K562 (cell line): ENCODE data around the gene FZD1. TPM values are rescaled to one million over a fixed set of nuclear protein-coding genes. Genes with fewer than 3 reads are reported as not detected.
A peak's percentile ranks its signal among the peaks of the same experiment; 100 is the strongest.

Experiments
- ATF7 ChIP-seq: fragments of 450-650 bp; IDR thresholded peaks from 2 replicates; pipeline ENCODE4 v1.7.1; 2014; ENCODE audit warnings: mild to moderate bottlenecking, moderate library complexity
- DEAF1 ChIP-seq: fragments of 450-650 bp; formaldehyde crosslinking; IDR thresholded peaks from 2 replicates; pipeline ENCODE4 v1.4.0; 2020; ENCODE audit warnings: mild to moderate bottlenecking, moderate library complexity
- EHMT2 ChIP-seq: fragments of 450-650 bp; IDR thresholded peaks from 2 replicates; pipeline ENCODE4 v1.6.1; 2018; ENCODE audit warnings: antibody characterized with exemption
- MCM3 ChIP-seq: fragments of 450-650 bp; IDR thresholded peaks from 2 replicates; pipeline ENCODE4 v1.6.1; 2016
- NCOA1 ChIP-seq: fragments of 450-650 bp; IDR thresholded peaks from 2 replicates; pipeline ENCODE4 v1.6.1; 2016; ENCODE audit warnings: low read depth
- PHTF2 ChIP-seq: fragments of 250-450 bp; sonication (Bioruptor Pico); IDR thresholded peaks from 2 replicates; pipeline ENCODE4 v1.5.0; 2021; ENCODE audit warnings: mild to moderate bottlenecking
- POLR2H ChIP-seq: IDR thresholded peaks from 2 replicates; pipeline ENCODE4 v1.6.1; 2016; ENCODE audit warnings: missing genetic modification characterization, low read depth, mild to moderate bottlenecking, control low read depth, missing compliant biosample characterization, moderate library complexity
- POLR3G ChIP-seq: IDR thresholded peaks from 2 replicates; pipeline ENCODE4 v1.6.1; 2011; ENCODE audit not compliant: insufficient read length, insufficient replicate concordance; ENCODE audit errors: extremely low read depth
- TAL1 ChIP-seq: fragments of 450-650 bp; IDR thresholded peaks from 2 replicates; pipeline ENCODE4 v1.6.1; 2016; ENCODE audit warnings: mild to moderate bottlenecking
- THRAP3 ChIP-seq: fragments of 450-650 bp; IDR thresholded peaks from 2 replicates; pipeline ENCODE4 v1.6.1; 2016; ENCODE audit warnings: mild to moderate bottlenecking, inconsistent platforms, borderline replicate concordance
- TSC22D4 ChIP-seq: fragments of 450-650 bp; IDR thresholded peaks from 2 replicates; pipeline ENCODE4 v1.6.1; 2016; ENCODE audit warnings: missing genetic modification characterization, missing biosample characterization, control low read depth
- XRCC5 ChIP-seq: fragments of 200-400 bp; formaldehyde crosslinking; IDR thresholded peaks from 2 replicates; pipeline ENCODE4 v1.6.1; 2017; ENCODE audit warnings: low read depth, mild to moderate bottlenecking, low read length
- ZFP30 ChIP-seq: fragments of 250-450 bp; sonication (Bioruptor Pico); IDR thresholded peaks from 2 replicates; pipeline ENCODE4 v1.8.0; 2022; ENCODE audit warnings: moderate library complexity, mild to moderate bottlenecking, inconsistent platforms, borderline replicate concordance
- ZNF408 ChIP-seq: fragments of 250-450 bp; sonication (Bioruptor Pico); IDR thresholded peaks from 2 replicates; pipeline ENCODE4 v1.4.0; 2020; ENCODE audit warnings: low read depth, mild to moderate bottlenecking, moderate library complexity
- ZNF589 ChIP-seq: fragments of 200-800 bp; sonication (Bioruptor generic); IDR thresholded peaks from 2 replicates; pipeline ENCODE4 v1.6.1; 2016; ENCODE audit warnings: low read depth, missing genetic modification characterization, missing compliant biosample characterization
- ZZZ3 ChIP-seq: fragments of 450-650 bp; IDR thresholded peaks from 2 replicates; pipeline ENCODE4 v1.6.1; 2016; ENCODE audit warnings: antibody characterized with exemption, mild to moderate bottlenecking, moderate library complexity
- polyA plus RNA-seq, 8 experiments: library from polyadenylated mRNA; depleted of rRNA in 4 of 8; stranded (reverse) in 5 of 8; unstranded in 3 of 8; fragments of >200 nt; fragmentation: Nextera tagmentation in 2 of 8; fragmentation: Illumina TruSeq in 1 of 8; extraction: Ambion mirVana in 2 of 8; extraction: Trizol in 1 of 8; gene quantifications; 2 replicates each; pipeline versions ENCODE4 v1.2.1 to v1.2.3, GENCODE V29; 2011 to 2014; ENCODE audit warnings: inconsistent platforms in 1 of 8, missing spikeins in 1 of 8
- total RNA-seq, 7 experiments: library from RNA; depleted of rRNA in 6 of 7; stranded (reverse); fragments of >200 nt in 6 of 7; fragmentation: Illumina TruSeq in 2 of 7; extraction: Trizol in 2 of 7; gene quantifications; 2 replicates each; pipeline versions ENCODE4 v1.2.1 to v1.2.3, GENCODE V29; 2011 to 2021; ENCODE audit warnings: low replicate concordance in 1 of 7

The FZD1 gene
- total and polyA plus RNA-seq, 9 of the 15 experiments (the other 6 are each of a cell fraction or from before 2014, with no cell fraction given), result 0.25 to 5.1 (median 1.8) TPM

GRCh38 chr7:91288208-91288824, 24.1 kb downstream of the FZD1 start (continued):
- TF ChIP-seq DEAF1 (CRISPR knock-in tag) (peak; percentile 47; the same call in 1 of the 2 replicates), THRAP3 (no peak), MCM3 (no peak), ATF7 (no peak), NCOA1 (no peak), XRCC5 (no peak), ZZZ3 (no peak), ZNF408 (CRISPR knock-in tag) (no peak), EHMT2 (peak; percentile 25; the same call in 1 of the 2 replicates), TAL1 (no peak), PHTF2 (no peak), ZFP30 (no peak), POLR3G (no peak), ZNF589 (CRISPR knock-in tag) (no peak), POLR2H (tag) (no peak), TSC22D4 (tag) (no peak)
